A549 (cell line): ENCODE measurements around the gene VEZT. TPM values are rescaled to one million over a fixed set of nuclear protein-coding genes. Genes with fewer than 3 reads are reported as not detected.
A peak's percentile ranks its signal among the peaks of the same experiment; 100 is the strongest.

Experiments used
- ATAC-seq, 2 experiments: fragments of 200-7000 bp in 1 of 2; fragments of >200 bp in 1 of 2; cut with Nextera tagmentation in 1 of 2; cut with Tn5 transposase in 1 of 2; 3 replicates each; pipeline versions ENCODE4 v1.8.0 to v1.9.1; 2018 to 2020; ENCODE audit warnings: mild to moderate bottlenecking in 1 of 2, moderate library complexity in 1 of 2
- CTCF ChIA-PET: fragments of 300-600 bp; sonication (Branson Sonifier 250); formaldehyde crosslinking; extraction: SDS; loops from one replicate; lab custom pipeline; 2021; ENCODE audit warnings: antibody characterized with exemption, inconsistent platforms; lab: Yijun Ruan, JAX
- POLR2A ChIA-PET: fragments of 350-600 bp; formaldehyde crosslinking; extraction: SDS; loops from one replicate; lab custom pipeline; 2021; ENCODE audit warnings: antibody characterized with exemption, inconsistent platforms; lab: Yijun Ruan, JAX
- DNase-seq, 2 experiments: peaks; one replicate each; pipeline versions ENCODE4 v3.0.0 to v3.0.0-alpha.2; 2011 to 2016; ENCODE audit warnings: low read depth in 1 of 2, low spot score in 1 of 2
- FAIRE-seq: peaks from 2 replicates; lab custom pipeline; 2011; peaks lifted over from hg19 to GRCh38; lab: Jason Lieb, UNC
- H3K27ac ChIP-seq, 2 experiments: fragments of >200 bp; sonication (Bioruptor Twin); formaldehyde crosslinking; 3 replicates each; pipeline ENCODE4 v1.5.1; 2016 to 2017
- H3K4me1 ChIP-seq: fragments of >200 bp; sonication (Bioruptor Twin); formaldehyde crosslinking; 3 replicates; pipeline ENCODE4 v1.6.1; 2016
- H3K4me2 ChIP-seq: fragments of >200 bp; sonication (Bioruptor Twin); formaldehyde crosslinking; 3 replicates; pipeline ENCODE4 v1.6.1; 2016
- H3K4me3 ChIP-seq: fragments of >200 bp; sonication (Bioruptor Twin); formaldehyde crosslinking; 3 replicates; pipeline ENCODE4 v1.5.1; 2016
- H3K9me3 ChIP-seq: fragments of >200 bp; sonication (Bioruptor Twin); formaldehyde crosslinking; 3 replicates; pipeline ENCODE4 v1.6.1; 2016
- CTCF ChIP-seq: fragments of >200 bp; sonication (Bioruptor Twin); formaldehyde crosslinking; IDR thresholded peaks from 3 replicates; pipeline ENCODE4 v1.5.1; 2016
- ELK1 ChIP-seq: fragments of 150-350 bp; IDR thresholded peaks from 2 replicates; pipeline ENCODE4 v1.6.1; 2014; ENCODE audit warnings: low read depth, mild to moderate bottlenecking, low read length
- EP300 ChIP-seq, 2 experiments: fragments of >200 bp; sonication (Bioruptor Twin); formaldehyde crosslinking; IDR thresholded peaks; 2 replicates in 1 of 2; 3 replicates in 1 of 2; pipeline ENCODE4 v1.6.1; 2016 to 2017
- HES2 ChIP-seq: fragments of >200 bp; sonication (Bioruptor Twin); formaldehyde crosslinking; IDR thresholded peaks from 2 replicates; pipeline ENCODE4 v1.6.1; 2016
- HOXA7 ChIP-seq: fragments of 250-450 bp; sonication (Bioruptor Pico); IDR thresholded peaks from 2 replicates; pipeline ENCODE4 v1.5.0; 2020; ENCODE audit warnings: mild to moderate bottlenecking, moderate library complexity
- REST ChIP-seq: fragments of 200-600 bp; sonication (generic); IDR thresholded peaks from 2 replicates; pipeline ENCODE4 v1.6.1; 2016; ENCODE audit warnings: antibody characterized with exemption, mild to moderate bottlenecking, moderate library complexity
- RFX5 ChIP-seq: fragments of 450-650 bp; IDR thresholded peaks from 2 replicates; pipeline ENCODE4 v1.7.1; 2014; ENCODE audit warnings: antibody characterized with exemption, mild to moderate bottlenecking, moderate library complexity
- ZNF302 ChIP-seq: fragments of 250-450 bp; sonication (Bioruptor Pico); IDR thresholded peaks from 2 replicates; pipeline ENCODE4 v1.9.0; 2021; ENCODE audit warnings: inconsistent platforms, mild to moderate bottlenecking, moderate library complexity
- WGBS: methylation state at CpG from one replicate; pipeline ENCODE4 v1.1.6; 2017; ENCODE audit errors: missing lambda C conversion rate; 5-methylcytosine and 5-hydroxymethylcytosine counted together
- polyA plus RNA-seq, 4 experiments: library from polyadenylated mRNA; depleted of rRNA in 3 of 4; stranded (reverse); fragments of >200 nt; fragmentation: RNase III in 1 of 4; extraction: RNeasy Plus Mini Kit Qiagen cat#74134 plus additional on column Dnase treatment in 1 of 4; gene quantifications; 2 replicates in 3 of 4; 3 replicates in 1 of 4; pipeline ENCODE4 v1.2.3, GENCODE V29; 2011 to 2017

VEZT gene
- polyA plus RNA-seq, 2 of the 4 experiments (the other 2 are of a cell fraction) = 87.1 to 259 TPM

- POLR2A ChIA-PET = no interaction called here
- DNase-seq = no peak
- Histone ChIP-seq H3K4me2 (no peak overlapping the region), H3K9me3 (no peaks in the 10 kb centered on the region), H3K4me3 (no peak overlapping the region), H3K27ac (no peak overlapping the region), H3K4me1 (0 out of 3 replicates have a peak, but pooled peaks cover 3% of the 10 kb centered on the region)
- ATAC-seq = peak in 1 of 2 experiments; percentile 51; a peak in 2 of 6 replicates
- TF ChIP-seq CTCF = no peak
- no peak for TF ChIP-seq REST
- no peak for TF ChIP-seq HOXA7 (CRISPR knock-in tag)
- no peak for TF ChIP-seq ELK1
- no peak for FAIRE-seq
- CTCF ChIA-PET = interaction anchor here (0.8 to 1.7 kb wide), 2 partner anchors 17 to 148 kb away, joined by 3 to 7 read pairs; no protein-coding TSS in a partner anchor
- WGBS = 94% methylated on average over 2 of the region's 2 CpGs
Measured at GRCh38 chr12:95265765-95266164, 48.2 kb downstream of the VEZT start.

- ChIA-PET CTCF (interaction anchor here (0.8 to 1.7 kb wide), 2 partner anchors 17 to 149 kb away, joined by 3 to 7 read pairs; no protein-coding TSS in a partner anchor), POLR2A (no interaction called here)
- Histone ChIP-seq H3K4me1 (0 out of 3 replicates have a peak, but pooled peaks cover 3% of the 10 kb centered on the region), H3K27ac (no peak overlapping the region), H3K9me3 (no peaks in the 10 kb centered on the region), H3K4me3 (no peak overlapping the region), H3K4me2 (no peak overlapping the region)
- TF ChIP-seq ZNF302 (CRISPR knock-in tag) (no peak), CTCF (no peak), EP300 (IDR thresholded peaks at IDR 0.05) (no peak)
- FAIRE-seq (no peak), DNase-seq (no peak), ATAC-seq (no peak)
- 96% methylated on average over 6 of the region's 6 CpGs for WGBS
Measured at GRCh38 chr12:95266254-95266653, 48.6 kb downstream of the VEZT start.

- no peaks in the 10 kb centered on the region for H3K9me3 ChIP-seq
- no peak overlapping the region for H3K4me2 ChIP-seq
- no peaks in the 10 kb centered on the region for H3K4me1 ChIP-seq
- TF ChIP-seq RFX5 (no peak), HES2 (no peak)
- ChIA-PET POLR2A (no interaction called here), CTCF (interaction anchor here (1.0 to 1.6 kb wide), 4 partner anchors 17 to 153 kb away, joined by 3 to 5 read pairs (median 3); no protein-coding TSS in a partner anchor)
- no peak for ATAC-seq
- 94% methylated on average over 3 of the region's 3 CpGs for WGBS
- H3K4me3 ChIP-seq = no peak overlapping the region
- FAIRE-seq = no peak
- no peak for DNase-seq
- no peak overlapping the region for H3K27ac ChIP-seq
Measured at GRCh38 chr12:95269892-95270291, 52.3 kb downstream of the VEZT start.
